ENCODE measurements around the gene C4orf54. TPM values are rescaled to one million over a fixed set of nuclear protein-coding genes. Genes with fewer than 3 reads are reported as not detected.

Gene C4orf54
- total RNA-seq, 1 donor: not detected

- no peak overlapping the region for H3K4me3 ChIP-seq (ENCODE audit: low read depth, low read length)
- no peak for TF ChIP-seq CTCF (IDR thresholded peaks at IDR 0.05; ENCODE audit: insufficient read depth, low read length)
- DNase-seq (ENCODE audit: low read depth): no peak
Measured at GRCh38 chr4:99629962-99630554, 27.6 kb downstream of the C4orf54 start.

GRCh38 chr4:99628040-99628439 lies 29.6 kb downstream of the C4orf54 start:
- TF ChIP-seq CTCF (IDR thresholded peaks at IDR 0.05; ENCODE audit: insufficient read depth, low read length): no peak
- DNase-seq (ENCODE audit: low read depth): no peak
- no peak overlapping the region for H3K4me3 ChIP-seq (ENCODE audit: low read depth, low read length)

- TF ChIP-seq CTCF (IDR thresholded peaks at IDR 0.05; ENCODE audit: insufficient read depth, low read length): no peak
- H3K4me3 ChIP-seq (ENCODE audit: low read depth, low read length): no peak overlapping the region
- no peak for DNase-seq (ENCODE audit: low read depth)
Measured at GRCh38 chr4:99625369-99625768, 32.3 kb downstream of the C4orf54 start.

GRCh38 chr4:99624141-99624719 lies 33.4 kb downstream of the C4orf54 start:
- H3K4me3 ChIP-seq (ENCODE audit: low read depth, low read length): no peak overlapping the region
- no peak for TF ChIP-seq CTCF (IDR thresholded peaks at IDR 0.05; ENCODE audit: insufficient read depth, low read length)

GRCh38 chr4:99622341-99622740 lies 35.3 kb downstream of the C4orf54 start:
- no peak overlapping the region for H3K4me3 ChIP-seq (ENCODE audit: low read depth, low read length)
- DNase-seq (ENCODE audit: low read depth): no peak
- no peak for TF ChIP-seq CTCF (IDR thresholded peaks at IDR 0.05; ENCODE audit: insufficient read depth, low read length)

More at GRCh38 chr4:99624141-99624719, 33.4 kb downstream of the C4orf54 start:
- no peak for DNase-seq (ENCODE audit: low read depth)

GRCh38 chr4:99617374-99617773 lies 40.3 kb downstream of the C4orf54 start:
- peak; percentile 29 for DNase-seq (ENCODE audit: low read depth)
- no peak for TF ChIP-seq CTCF (IDR thresholded peaks at IDR 0.05; ENCODE audit: insufficient read depth, low read length)

More at GRCh38 chr4:99617374-99617773, 40.3 kb downstream of the C4orf54 start:
- no peak overlapping the region for H3K4me3 ChIP-seq (ENCODE audit: low read depth, low read length)

All from fibroblast of the aortic adventitia (primary cell).